Measurements from ENCODE around the gene GHRL.

DNA sequence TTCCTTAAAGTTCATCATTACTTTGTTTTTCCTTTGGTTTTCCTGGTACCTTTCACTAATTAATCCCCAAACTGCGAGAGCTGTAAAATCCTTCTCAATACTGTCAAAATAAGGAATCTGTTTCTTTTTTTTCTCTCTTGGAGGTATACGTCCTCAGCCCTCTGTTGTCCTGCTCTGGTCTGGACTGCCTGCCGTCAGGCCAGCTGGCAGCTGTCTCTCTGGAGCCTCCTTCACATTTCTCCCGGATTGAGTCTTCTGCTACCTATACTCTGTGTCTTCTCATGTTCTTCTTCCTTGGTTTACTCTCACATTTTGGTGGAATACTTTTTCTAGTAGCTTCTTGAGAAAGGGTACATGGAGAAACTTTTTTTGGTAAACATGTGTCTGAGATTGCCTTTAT is 30.7 kb downstream of the GHRL start:
- TF ChIP-seq CTCF (conservative IDR thresholded peaks at IDR 0.05; ENCODE audit: low read depth, low read length) (no peak), RFX5 (IDR thresholded peaks at IDR 0.05; ENCODE audit: low read depth, low read length) (no peak), POLR2A (IDR thresholded peaks at IDR 0.05; ENCODE audit: low read depth, low read length) (no peak)

Measured in IMR-90 (cell line).